ENCODE measurements around the gene TMBIM1.

DNA sequence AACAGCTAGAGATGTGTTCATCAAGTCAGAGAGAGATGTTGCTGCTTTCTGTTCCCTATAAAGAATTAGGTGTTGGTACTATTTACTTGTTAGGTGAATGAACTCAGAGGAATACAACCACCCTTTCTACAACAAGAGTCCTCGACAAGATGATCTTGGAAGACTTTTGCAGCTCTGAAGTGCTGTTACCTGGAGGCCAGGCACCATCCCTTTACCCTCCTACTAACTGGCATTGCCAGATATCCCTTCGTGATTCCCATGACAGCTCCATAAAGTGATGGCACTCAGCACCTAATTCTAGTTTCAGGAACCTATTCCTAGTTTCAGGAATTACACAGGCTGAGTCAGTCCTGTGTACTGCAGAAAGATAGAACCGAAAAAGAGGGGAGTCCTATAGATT, 65.4 kb downstream of the TMBIM1 start:
- TF ChIP-seq EP300 (IDR thresholded peaks at IDR 0.05): no peak
- TF ChIP-seq, protein P1, sequence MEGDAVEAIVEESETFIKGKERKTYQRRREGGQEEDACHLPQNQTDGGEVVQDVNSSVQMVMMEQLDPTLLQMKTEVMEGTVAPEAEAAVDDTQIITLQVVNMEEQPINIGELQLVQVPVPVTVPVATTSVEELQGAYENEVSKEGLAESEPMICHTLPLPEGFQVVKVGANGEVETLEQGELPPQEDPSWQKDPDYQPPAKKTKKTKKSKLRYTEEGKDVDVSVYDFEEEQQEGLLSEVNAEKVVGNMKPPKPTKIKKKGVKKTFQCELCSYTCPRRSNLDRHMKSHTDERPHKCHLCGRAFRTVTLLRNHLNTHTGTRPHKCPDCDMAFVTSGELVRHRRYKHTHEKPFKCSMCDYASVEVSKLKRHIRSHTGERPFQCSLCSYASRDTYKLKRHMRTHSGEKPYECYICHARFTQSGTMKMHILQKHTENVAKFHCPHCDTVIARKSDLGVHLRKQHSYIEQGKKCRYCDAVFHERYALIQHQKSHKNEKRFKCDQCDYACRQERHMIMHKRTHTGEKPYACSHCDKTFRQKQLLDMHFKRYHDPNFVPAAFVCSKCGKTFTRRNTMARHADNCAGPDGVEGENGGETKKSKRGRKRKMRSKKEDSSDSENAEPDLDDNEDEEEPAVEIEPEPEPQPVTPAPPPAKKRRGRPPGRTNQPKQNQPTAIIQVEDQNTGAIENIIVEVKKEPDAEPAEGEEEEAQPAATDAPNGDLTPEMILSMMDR (IDR thresholded peaks at IDR 0.05): no peak
- no peak for TF ChIP-seq POLR2A (IDR thresholded peaks at IDR 0.05)
